Rectal smooth muscle tissue (tissue), 1 donor: ENCODE measurements around the gene TTC38.
A peak's percentile ranks its signal among the peaks of the same experiment; 100 is the strongest.

Source experiments
- H3K27ac ChIP-seq: one replicate; pipeline ENCODE4 v1.7.0; 2013; ENCODE audit warnings: low read depth, low read length, inconsistent platforms
- H3K27me3 ChIP-seq: one replicate; pipeline ENCODE4 v1.7.0; 2013; ENCODE audit warnings: low read length; ENCODE audit not compliant: control insufficient read depth, insufficient read depth
- H3K36me3 ChIP-seq: one replicate; pipeline ENCODE4 v1.7.0; 2013; ENCODE audit warnings: low read length; ENCODE audit not compliant: control insufficient read depth, insufficient read depth
- H3K4me1 ChIP-seq: one replicate; pipeline ENCODE4 v1.7.0; 2013; ENCODE audit warnings: low read length; ENCODE audit not compliant: control insufficient read depth, insufficient read depth
- H3K4me3 ChIP-seq: one replicate; pipeline ENCODE4 v1.7.0; 2013; ENCODE audit warnings: low read length
- H3K9ac ChIP-seq: one replicate; pipeline ENCODE4 v1.7.0; 2013; ENCODE audit warnings: low read length

The TTC38 gene

GRCh38 chr22:46267431-46268279 lies at the start of gene TTC38:
Gene TTC38 (plus strand): TSS chr22:46268008. CDS start chr22:46268040, 32 bp downstream.
- Histone ChIP-seq H3K27ac (peak within 1 kb of the TSS; percentile 74), H3K4me3 (peak within 1 kb of the TSS; percentile 91), H3K36me3 (peaks cover 5% of the 10 kb centered on the region), H3K4me1 (peaks cover 10% of the 10 kb centered on the region), H3K9ac (peak within 1 kb of the TSS; percentile 75), H3K27me3 (no peaks in the 10 kb centered on the region)

GRCh38 chr22:46219636-46220035 lies 48.2 kb upstream of the TTC38 start:
- Histone ChIP-seq H3K36me3 (peaks cover 23% of the 10 kb centered on the region), H3K9ac (no peak overlapping the region), H3K27me3 (no peaks in the 10 kb centered on the region), H3K4me1 (no peaks in the 10 kb centered on the region), H3K4me3 (no peak overlapping the region), H3K27ac (no peak overlapping the region)

GRCh38 chr22:46220921-46221320 lies 46.9 kb upstream of the TTC38 start:
- no peak overlapping the region for H3K27ac ChIP-seq
- H3K4me3 ChIP-seq, result no peak overlapping the region
- no peaks in the 10 kb centered on the region for H3K27me3 ChIP-seq
- H3K9ac ChIP-seq, result no peak overlapping the region
- H3K4me1 ChIP-seq, result no peaks in the 10 kb centered on the region
- H3K36me3 ChIP-seq, result peaks cover 26% of the 10 kb centered on the region

GRCh38 chr22:46224044-46224897 lies 43.5 kb upstream of the TTC38 start:
- no peaks in the 10 kb centered on the region for H3K4me1 ChIP-seq
- no peaks in the 10 kb centered on the region for H3K27me3 ChIP-seq
- H3K36me3 ChIP-seq, result peaks cover 14% of the 10 kb centered on the region
- H3K4me3 ChIP-seq, result no peak overlapping the region
- H3K27ac ChIP-seq, result no peak overlapping the region
- H3K9ac ChIP-seq, result no peak overlapping the region

DNA sequence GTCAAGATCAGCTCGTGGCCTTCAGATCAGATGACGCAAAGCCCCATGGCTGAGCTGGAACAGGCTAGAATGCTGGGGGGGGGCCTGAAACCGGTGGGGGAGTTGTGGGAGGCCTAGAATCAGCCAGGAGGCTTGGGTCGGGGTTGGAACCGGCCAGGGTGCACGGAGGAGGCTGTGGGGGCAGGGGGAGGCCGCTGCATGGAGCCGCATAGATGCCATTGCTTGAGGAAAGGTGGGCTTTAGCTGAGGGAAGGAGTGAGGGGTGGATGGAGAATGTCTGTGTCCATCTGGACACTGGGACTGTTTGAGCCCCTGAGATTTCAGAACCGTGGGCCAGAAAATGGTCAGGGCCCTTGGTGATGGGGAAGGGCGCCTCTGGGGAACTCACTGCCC lies 42.9 kb upstream of the TTC38 start:
- peaks cover 10% of the 10 kb centered on the region for H3K36me3 ChIP-seq

DNA sequence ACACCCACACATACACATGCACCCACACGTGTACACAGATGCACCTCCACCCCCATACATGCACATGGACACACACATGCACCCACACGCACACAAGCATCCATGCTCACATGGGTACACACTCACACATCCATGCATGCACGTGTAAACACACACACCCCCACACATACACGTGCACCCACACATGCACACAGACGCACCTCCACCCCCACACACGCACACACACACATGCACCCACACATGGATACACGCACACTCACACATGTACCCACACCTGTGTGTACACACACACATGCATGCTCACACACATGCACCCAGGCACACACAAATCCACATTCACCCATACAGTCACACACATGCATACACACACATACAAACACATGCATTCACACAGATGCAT lies 42.2 kb upstream of the TTC38 start:
- Histone ChIP-seq H3K27ac (no peak overlapping the region), H3K9ac (no peak overlapping the region), H3K4me3 (no peak overlapping the region), H3K27me3 (no peaks in the 10 kb centered on the region), H3K4me1 (no peaks in the 10 kb centered on the region), H3K36me3 (peaks cover 8% of the 10 kb centered on the region)

More for the DNA sequence above, 42.9 kb upstream of the TTC38 start:
- no peak overlapping the region for H3K4me3 ChIP-seq
- no peak overlapping the region for H3K27ac ChIP-seq
- H3K4me1 ChIP-seq, result no peaks in the 10 kb centered on the region
- no peaks in the 10 kb centered on the region for H3K27me3 ChIP-seq
- H3K9ac ChIP-seq, result no peak overlapping the region

DNA sequence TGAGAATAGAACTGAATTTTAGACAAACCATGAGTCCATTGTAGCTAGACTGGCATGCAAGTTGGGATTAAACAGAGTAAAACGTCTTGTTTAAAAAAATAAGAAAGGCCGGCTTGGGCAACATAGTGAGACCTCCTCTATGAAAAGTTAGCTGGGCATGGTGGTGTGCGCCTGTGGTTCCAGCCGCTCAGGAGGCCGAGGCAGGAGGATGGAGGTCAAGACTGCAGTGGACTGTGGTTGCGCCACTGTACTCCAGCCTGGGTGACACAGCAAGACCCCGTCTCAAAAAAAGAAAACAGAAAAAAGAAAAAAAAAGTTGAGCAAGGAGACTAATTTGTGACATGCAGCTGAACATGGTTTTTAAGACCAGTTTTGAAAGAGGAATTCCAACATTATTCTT lies 41.2 kb upstream of the TTC38 start:
- Histone ChIP-seq H3K36me3 (peaks cover 3% of the 10 kb centered on the region), H3K4me3 (no peak overlapping the region), H3K27ac (no peak overlapping the region), H3K27me3 (no peaks in the 10 kb centered on the region), H3K9ac (no peak overlapping the region), H3K4me1 (no peaks in the 10 kb centered on the region)

- Histone ChIP-seq H3K9ac (no peak overlapping the region), H3K27ac (no peak overlapping the region), H3K4me3 (no peak overlapping the region), H3K4me1 (peaks cover 5% of the 10 kb centered on the region), H3K27me3 (no peaks in the 10 kb centered on the region), H3K36me3 (peaks cover 6% of the 10 kb centered on the region)
Observed at GRCh38 chr22:46229701-46230100, 38.1 kb upstream of the TTC38 start.

- H3K27me3 ChIP-seq, result no peaks in the 10 kb centered on the region
- H3K4me3 ChIP-seq, result no peak overlapping the region
- no peak overlapping the region for H3K9ac ChIP-seq
- H3K36me3 ChIP-seq, result peaks cover 5% of the 10 kb centered on the region
- H3K27ac ChIP-seq, result no peak overlapping the region
- H3K4me1 ChIP-seq, result peaks cover 5% of the 10 kb centered on the region
Observed at GRCh38 chr22:46230262-46230901, 37.4 kb upstream of the TTC38 start.

- Histone ChIP-seq H3K4me1 (peaks cover 11% of the 10 kb centered on the region), H3K27ac (peak overlapping the region; percentile 15), H3K36me3 (peaks cover 3% of the 10 kb centered on the region), H3K4me3 (no peak overlapping the region), H3K27me3 (no peaks in the 10 kb centered on the region), H3K9ac (no peak overlapping the region)
Observed at GRCh38 chr22:46233231-46233630, 34.6 kb upstream of the TTC38 start.

DNA sequence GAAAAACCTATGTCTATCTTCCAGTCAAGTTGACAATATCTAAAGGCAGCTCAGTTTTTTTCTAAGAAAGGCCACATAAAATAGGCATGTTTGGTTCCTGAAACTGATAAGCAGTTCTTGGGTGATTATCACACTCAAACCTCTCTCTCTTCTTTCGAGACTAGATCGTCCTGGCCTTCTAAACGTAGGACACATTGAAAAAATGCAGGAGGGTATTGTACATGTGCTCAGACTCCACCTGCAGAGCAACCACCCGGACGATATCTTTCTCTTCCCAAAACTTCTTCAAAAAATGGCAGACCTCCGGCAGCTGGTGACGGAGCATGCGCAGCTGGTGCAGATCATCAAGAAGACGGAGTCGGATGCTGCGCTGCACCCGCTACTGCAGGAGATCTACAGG lies 32.8 kb upstream of the TTC38 start:
- Histone ChIP-seq H3K27me3 (no peaks in the 10 kb centered on the region), H3K36me3 (peaks cover 3% of the 10 kb centered on the region), H3K27ac (no peak overlapping the region), H3K4me3 (no peak overlapping the region), H3K9ac (no peak overlapping the region), H3K4me1 (peaks cover 17% of the 10 kb centered on the region)

DNA sequence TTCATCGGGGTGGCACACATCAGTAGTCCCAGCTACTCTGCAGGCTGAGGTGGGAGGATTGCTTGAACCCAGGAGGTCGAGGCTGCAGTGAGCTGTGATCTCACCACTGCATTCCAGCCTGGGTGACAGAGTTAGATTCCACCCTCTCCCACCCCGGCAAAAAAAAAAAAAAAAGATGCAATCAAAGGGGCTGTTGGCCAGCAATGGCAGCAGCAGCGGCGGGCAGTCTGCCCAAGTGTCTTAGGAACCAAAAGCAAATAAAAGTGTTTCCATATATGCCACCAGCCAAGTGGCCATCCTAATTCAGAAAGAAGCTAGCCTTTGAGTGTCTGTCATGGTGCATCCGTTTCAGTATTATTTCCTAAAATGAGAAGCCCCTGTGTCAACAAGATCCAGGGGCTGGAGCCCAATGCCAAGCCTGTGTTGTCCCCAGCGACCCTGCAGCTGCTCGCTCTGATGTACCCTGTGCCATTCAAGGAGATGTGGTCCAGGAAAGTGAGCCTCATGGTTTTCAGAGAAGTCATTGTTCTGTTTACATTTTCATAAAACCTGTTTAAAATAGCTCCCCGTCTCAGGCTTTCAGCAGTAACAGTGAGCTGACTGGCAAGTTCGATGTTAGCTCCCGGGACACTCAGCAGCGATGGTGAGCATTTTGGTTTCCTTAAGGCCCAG lies 30.2 kb upstream of the TTC38 start:
- Histone ChIP-seq H3K4me1 (peaks cover 17% of the 10 kb centered on the region), H3K27me3 (no peaks in the 10 kb centered on the region), H3K36me3 (peaks cover 3% of the 10 kb centered on the region), H3K27ac (peak overlapping the region; percentile 67), H3K9ac (no peak overlapping the region), H3K4me3 (no peak overlapping the region)
